HG02884 (cell line): Measurements from ENCODE around the gene ABHD6.
"Not testable (repeated sequence)": the region's sequence is repeated elsewhere in the genome, so short reads cannot be mapped to it uniquely, and the experiment has no call there.

ENCODE experiments used
- ATAC-seq: cut with Tn5 transposase; IDR thresholded peaks from one replicate; pipeline ENCODE4 v1.9.1; 2021; ENCODE audit warnings: mild to moderate bottlenecking, moderate library complexity; ENCODE audit not compliant: unreplicated experiment

ABHD6 gene

DNA sequence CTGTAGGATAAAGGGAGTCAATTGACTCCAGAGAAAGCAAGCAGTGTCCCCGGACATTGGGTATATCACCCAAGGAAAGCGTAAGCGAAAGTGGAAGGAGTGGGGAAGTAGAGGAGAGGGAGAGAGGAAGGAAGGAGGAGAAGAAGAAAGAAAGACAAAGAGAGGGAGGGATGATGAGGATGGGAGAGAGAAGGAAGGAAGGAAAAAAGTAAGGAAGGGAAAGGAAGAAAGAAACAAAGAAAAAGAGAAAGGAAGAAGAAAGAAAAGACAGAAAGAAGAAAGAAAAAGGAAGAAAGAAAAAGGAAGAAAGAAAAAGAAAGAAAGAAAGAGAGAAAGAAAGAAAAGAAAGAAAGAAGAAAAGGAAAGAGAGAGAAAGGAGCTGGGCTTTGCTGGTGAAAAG lies 27.7 kb upstream of the ABHD6 start:
- no peak for ATAC-seq

DNA sequence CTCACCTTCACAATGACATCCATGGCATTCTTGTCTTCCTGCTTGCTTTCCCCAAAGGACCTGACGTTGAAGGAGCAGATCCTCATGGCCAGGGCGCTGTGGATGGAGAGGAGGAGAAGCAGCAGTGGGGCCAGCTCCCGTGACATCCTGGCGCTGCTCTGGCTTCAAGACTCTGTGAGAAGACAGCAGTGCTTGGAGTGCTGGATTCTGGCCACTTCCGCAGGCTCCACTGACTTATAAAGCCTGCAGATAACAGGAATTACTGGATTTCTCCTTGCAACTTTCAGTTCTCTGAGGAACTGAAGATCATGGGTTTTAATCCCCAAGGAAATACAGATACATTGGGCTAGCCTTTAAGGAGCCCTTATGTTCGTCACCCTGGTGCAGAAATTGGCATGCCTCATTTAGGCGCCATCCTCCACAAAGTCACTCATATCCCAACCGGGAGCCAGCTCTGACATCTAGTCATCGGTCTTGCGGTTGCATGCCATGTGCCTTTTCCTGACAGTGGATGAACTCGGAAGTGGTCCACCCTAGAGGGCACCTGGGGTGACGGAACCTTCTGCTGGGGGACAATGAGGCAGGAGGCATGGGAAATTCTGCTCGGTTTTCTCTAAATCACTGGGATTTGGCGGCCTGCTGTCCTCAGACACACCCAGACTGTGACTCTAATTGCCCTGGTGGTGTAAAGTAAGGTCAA lies 26.7 kb upstream of the ABHD6 start, which contains the start of gene DNASE1L3:
DNASE1L3 (minus strand) TSS at position 212 of the 700 bp plus-strand sequence; CDS start at position 146, 66 bp downstream.
- ATAC-seq: no peak

DNA sequence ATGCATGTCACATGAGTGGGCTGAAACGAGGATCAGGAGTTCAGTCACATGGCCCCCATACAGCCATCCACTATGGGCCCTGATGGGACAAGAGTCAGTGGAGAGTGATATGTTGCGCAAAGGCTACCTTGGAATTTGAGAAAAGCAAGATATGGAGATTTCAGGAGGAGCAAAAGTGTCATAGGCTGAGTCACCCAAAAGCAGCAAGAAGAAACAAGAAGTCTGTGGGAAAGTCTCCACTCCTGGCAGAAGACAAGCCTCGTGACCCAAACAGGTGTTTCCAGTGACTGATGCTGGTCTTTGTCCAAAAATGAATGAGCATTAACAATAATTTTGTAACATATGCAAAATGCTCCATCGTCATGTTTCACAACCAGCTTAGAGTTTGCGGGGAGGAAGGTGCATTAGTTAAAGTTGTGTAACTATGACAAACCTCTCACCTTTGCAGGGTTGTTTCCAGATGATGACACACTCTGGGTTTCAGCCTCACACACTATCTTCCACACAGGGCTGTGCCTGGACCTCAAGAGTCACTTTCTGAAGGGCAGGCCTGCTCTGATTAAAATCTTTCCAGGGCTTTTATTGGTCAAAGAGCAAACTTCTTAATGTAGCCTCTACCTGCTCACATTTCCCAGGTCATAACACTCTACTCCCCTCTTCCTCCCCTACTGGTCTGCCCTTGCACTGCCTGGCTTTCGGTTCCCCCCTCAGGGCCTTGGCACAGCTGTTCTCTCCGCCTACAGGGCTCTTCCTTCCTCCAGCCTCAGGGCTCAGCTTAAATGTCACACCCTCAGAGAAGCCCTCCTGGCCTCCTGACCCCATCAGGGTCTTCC lies 22.9 kb upstream of the ABHD6 start:
- ATAC-seq: peak; percentile 74

DNA sequence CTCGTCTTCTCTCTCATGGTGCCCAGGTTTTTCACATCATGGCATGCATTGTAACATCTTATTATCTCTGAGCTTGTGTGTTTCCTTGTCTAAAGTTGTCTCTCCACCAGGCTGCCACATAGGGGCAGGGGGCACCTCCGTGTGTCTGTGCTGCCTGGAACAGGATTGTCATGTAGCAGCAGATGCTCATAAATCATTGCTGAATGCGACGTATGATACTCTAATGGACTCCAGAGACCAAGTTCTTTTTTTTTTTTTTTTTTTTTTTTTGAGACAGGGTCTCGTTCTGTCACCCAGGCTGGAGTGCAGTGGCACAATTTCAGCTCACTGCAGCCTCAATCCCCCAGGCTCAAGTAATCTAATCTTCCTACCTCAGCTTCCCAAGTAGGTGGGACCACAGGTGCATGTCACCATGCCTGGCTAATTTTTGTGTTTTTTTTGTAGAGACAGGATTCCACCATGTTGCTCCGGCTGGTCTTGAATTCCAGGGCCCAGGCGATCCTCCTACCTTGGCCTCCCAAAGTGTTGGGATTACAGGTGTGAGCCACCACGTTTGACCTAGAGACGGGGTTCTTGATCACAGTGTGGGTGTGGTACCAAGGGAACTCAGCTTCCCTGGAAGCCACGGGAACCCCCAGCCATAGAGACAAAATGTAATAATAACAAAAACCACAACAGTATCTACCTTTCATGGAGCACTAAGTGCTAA lies 22.1 kb upstream of the ABHD6 start:
- ATAC-seq: no peak

DNA sequence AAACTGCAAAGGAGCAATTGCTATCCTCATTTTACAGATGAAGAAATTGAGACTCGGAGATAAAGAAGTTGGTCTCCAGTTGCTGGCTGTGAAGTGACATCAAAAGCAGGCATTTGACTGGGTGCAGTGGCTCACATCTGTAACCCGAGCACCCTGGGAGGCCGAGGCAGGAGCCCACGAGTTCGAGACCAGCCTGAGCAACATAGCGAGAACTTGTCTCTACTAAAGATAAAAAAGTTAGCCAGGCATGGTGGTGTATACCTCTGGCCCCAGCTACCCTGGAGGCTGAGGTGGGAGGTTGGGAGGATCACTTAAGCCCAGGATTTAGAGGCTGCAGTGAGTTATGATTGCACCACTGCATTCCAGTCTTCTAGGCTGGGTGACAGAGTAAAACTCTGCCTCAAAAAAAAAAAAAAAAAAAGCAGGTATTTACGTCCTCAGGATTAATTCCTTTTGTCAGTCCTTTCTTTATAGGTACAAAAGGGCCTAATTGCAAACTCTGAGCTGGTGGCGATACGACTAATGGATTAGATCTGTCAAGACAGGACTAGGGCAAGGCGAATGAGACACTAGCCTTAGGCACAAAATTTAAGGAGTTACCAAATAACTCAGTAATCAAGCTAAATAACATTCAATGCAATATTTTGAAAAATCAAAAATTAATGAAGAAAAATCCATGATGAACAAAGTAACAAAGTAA lies 20.9 kb upstream of the ABHD6 start:
- ATAC-seq: no peak

DNA sequence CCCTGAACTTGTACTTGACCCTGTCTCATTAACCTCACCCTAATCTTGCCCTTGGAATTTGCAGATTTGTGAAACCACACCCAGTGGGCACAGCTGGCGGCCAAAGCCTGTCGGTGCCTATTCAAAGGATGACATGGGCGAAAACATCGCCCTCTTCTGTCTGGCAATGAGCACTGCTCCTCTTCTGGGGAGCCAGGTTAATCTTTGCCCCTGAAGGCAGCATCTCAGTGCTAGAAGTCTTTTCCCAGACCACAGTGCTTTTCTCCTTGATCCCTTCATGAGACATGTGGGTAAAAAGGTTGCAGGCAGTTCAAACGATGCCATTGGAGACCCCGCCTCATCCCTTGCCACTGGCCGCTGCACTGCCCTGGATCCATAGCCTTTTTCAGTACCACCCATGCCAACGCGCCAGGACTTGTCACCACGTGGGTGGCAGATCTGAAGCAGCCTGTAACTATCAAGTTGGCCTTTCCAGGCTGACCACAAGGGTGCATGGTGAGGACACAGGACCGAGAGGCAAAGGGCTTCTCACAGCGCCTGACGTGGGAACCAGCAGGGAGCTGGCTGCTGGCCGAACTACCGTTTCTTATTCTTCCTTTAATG lies 20.3 kb upstream of the ABHD6 start:
- ATAC-seq: no peak

DNA sequence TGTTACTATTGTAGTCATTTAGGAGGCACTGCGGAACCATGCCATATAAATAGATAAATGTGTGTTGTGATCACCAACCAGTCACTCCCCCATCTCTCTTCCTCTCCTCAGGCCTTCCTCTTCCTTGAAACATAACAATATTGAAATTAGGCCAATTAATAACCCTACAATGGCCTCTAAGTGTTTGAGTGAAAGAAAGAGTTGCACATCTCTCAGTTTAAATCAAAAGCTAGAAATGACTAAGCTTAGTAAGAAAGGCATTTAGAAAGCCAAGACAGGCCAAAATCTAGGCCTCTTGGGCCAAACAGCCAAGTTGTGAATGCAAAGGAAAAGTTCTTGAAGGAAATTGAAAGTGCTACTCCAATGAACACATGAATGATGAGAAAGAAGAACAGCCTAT lies 18.7 kb upstream of the ABHD6 start:
- ATAC-seq: no peak

DNA sequence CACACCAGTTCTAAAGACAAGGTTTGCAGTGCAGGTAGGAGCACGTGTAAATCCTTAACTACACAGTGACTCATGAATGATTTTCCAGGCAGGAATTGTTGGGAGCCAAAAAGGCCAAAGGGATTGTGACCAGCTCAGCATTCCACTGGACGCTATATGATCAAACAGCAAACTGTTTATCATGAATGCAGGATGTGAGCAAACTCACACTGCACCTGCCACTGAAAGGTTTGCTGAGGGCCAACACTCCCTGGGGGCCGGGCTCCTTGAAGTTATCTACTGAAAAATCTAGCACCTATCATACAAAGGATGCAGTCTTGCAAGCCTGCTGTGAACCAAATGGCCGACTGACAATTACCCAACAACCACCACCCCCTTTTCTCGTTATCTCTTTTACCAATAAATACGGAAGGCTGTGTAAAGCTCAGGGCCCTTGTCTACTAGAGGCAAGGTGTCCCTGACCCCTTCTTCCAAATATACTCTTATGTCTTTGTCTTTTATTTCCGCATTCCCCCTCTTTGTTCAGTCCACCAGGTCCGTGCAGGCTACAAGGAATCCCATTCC lies 15.3 kb upstream of the ABHD6 start:
- no peak for ATAC-seq

DNA sequence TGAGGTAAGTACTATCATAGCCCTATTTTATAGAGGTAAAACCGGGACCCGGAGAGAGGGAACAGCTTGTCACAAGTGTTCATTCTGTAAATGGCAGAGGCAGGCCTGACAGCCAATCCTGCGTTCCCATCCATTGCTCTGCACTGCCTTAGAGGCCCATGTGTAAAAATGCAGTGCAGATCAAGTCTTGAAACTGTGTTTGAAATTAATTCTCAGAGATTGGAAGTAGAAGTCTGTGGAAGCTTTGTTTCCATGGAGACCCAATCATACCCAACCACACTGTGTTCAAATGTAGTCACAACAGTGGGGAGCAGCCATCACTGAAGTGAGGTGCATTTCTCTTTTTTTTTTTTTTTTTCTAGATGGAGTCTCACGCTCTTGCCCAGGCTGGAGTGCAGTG lies 13.7 kb upstream of the ABHD6 start:
- ATAC-seq: no peak

DNA sequence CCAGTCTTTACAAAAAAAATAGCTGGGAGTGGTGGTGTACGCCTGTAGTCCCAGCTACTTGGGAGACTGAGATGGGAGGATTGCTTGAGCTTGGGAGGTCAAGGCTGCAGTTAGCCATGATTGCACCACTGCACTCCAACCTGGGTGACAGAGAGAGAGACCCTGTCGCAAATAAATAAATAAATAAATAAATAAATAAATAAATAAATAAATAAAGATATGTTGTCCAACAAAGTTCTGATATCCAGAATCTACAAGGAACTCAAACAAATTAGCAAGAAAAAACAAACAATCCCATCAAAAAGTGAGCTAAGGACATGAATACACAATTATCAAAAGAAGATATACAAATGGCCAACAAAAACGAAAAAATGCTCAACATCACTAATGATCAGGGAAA lies 9.7 kb upstream of the ABHD6 start:
- not testable (repeated sequence) for ATAC-seq

DNA sequence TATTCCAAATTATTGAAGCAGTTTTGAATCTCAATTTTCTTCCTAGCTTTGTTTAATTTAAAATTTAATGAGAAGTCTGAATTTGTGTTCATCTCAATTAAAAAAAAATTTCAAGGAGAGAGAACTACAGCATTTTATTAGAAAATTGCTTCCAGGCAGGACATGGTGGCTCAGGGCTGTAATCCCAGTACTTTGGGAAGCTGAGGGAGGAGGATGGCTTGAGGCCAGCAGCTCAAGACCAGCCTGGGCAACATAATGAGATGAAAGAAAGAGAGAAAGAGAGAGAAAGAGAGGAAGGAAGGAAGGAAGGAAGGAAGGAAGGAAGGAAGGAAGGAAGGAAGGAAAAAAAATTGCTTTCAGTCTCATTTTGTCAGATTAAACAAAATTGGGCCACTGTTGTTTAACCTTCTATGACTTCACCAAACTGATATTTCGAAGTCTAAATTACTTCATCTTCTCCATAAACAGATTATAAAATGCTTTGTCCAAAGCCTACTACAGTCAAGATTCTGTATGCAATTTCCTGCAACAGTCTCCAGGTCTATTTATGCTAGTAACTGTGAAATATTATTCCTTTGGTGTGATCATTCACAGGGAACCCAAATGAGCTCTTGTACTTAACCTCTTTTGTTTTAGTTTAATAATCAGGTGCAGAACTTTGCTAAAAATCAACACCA lies 6.6 kb upstream of the ABHD6 start:
- ATAC-seq: no peak

DNA sequence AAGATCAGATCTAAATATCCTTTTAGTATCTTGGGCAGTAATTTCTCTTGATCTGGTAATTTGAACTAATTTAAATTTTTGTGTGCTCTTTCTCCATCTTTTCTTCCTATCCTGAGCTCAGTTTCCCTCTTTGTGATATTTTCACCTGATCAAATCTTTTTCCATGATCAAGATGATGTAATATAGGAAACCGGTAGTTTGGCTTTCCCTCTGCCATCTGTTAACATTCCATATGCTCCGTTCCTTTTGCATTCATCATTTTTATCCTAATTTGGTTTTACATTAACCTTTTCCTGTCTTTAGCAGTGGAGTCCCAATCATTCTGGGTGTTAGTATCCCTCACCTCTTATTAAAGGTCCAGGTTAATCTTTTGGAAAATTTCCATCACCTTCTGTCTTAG lies 5.9 kb upstream of the ABHD6 start:
- no peak for ATAC-seq

DNA sequence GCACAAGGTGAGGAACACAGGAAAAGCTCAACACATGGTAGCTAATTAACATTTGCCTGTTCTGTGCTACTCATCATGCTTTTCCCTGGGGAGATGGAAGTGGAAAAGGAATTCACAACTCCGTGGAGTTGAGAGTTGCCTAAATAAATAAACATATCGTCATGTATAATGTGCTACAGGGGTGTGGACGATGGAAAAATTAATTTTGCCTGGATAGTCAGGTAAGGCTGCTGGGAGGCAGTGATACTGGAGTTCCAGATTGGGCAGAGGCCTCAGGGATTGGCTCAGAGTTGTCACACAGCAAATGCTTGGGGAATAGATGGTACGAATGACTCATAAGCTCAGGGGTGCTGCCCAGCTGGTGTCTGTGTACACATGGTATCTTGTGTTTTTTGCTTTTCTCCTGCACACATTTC lies 3.1 kb upstream of the ABHD6 start:
- ATAC-seq: no peak

DNA sequence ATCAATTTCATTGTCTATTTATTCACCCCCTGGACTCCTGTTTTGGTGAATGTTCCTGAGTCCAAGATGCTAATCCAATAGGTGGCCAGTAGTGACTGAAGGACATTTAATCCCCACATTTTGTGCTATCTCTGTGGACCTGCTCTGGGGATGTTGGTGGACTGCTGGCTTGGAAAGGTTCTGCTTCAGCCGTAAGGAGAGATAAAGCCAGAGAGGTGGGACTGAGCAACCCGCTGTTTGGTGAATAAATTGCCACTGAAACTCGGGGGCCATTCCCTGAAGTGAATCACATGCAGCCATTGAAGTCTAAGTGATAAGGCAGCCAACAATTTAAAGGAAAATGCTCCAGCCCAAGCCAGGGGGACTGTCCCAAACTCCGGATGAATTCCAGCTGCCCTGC lies 1.6 kb upstream of the ABHD6 start:
- ATAC-seq: no peak

DNA sequence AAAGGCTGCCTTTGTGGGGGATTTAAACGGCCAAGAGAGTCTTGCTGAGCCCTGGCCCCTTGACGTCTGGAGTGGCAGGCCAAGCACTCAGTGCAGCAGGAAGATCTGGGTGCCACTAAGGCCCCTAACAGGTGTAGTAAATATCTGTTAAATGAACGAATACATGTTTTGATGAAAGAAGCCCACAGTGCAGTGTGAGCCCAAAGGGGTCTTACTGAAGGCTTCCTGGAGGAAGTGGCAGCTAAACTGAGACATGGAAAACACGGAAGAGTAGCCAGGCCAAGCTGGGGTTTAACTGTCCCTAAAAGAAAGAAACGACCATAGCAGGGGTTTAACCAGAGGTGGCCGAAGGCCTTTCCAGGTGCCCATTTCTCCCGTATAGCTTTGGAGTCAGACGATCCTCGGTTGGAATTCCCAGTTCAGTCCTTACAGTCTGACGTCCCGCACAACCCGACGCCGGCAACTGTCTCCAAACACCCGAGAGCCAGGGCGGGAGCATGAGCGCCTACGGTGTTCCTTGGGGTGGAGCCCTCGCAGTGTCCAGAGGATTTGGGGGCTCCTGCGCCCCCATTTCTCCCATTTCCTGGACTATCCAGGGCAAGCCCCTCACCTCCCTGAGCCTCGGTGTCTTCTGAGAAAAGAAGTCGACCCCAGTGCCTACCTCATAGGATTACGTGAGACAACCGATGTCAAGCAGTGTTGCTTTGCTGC lies 910 bp upstream of the ABHD6 start:
- no peak for ATAC-seq

DNA sequence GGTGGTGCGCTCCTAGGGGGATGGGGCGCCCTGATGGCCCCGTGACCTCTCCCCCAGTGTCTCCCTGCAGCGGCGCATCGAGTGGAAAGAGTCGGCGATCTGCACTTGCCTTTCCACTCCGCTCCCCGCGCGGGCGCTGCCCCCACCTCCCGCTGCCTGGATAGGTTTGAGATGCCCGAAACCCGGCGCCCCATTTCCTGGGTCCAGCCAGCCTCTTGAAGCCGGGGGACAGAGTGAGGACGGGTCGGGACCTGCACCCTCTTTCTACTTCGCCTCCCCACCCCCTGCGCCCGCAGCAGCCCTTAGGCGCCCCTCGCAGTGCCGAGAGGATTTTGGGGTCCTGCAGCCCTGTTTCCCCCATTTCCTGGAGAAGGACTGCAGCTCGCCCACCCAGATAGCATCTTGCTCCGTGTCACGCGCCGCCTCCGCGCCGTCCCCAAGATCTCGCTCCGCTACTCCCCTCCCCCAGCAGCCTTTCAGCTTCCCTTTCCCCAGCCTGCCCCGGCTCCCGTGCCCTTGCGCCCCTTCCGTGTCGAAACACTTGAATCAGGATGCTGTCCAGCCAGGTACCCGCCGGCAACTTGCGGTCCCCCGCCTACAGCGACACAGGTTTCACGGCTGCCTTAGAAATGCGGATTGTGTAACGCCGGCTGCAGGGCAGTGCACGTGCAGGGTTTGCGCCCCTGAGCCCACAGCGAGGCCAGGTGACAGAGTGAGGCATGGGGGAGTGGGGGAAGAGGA lies 519 bp downstream of the ABHD6 start:
- peak; percentile 22 for ATAC-seq

DNA sequence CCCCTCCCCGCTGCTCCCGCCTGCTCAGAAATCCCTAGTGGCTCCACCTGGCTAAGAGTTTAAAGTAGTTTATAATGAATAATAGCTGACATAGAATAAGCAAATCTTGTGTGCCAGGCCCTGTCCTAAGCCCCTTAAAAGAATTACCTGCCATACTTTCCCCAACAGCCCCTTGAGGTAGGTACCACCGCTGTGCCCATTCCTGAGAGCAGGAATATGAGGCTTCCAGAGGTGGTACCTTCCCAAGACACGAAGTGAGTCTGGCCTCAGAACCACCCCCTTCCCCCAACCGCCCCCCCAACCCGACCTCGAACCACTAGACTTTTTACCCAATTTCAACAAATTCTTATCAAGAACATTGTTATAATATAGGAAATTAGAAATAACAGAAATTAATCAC lies 1.2 kb downstream of the ABHD6 start:
- no peak for ATAC-seq

DNA sequence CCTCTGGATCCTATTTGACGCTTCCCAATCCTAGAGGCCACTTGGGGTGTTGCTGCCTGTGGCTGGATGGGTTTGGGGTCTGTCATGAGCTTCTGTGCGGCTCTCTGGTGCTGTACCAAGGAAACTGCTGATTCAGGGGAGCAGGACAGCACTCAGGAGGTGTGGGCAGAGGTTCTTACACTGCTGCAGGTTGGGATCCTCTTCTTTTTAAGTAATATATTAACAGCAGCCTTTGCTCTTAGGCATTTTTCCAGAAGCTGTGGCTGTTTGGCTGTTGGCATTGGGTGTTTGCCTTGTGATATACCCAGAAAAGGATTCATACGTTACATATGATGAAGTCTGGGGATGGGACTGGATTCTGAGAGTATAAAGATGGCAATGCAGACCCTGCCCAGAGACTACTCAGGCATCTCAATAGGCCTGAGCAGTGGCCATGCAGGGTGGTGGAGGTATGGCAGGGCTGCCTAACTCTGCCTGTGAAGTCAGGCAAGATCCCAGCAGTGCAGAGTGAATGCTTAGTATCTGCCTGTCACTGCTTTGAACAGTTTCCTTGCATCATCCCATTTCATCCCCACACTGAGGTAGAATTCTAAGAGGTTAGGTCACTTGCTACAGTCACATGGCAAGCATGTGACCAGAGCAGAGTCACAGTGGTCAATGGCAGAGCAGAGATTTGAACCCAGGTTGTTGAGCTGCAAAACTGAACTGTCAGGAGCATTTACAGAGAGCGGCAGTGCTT lies 3.9 kb downstream of the ABHD6 start:
- ATAC-seq: no peak
